ENCODE measurements around the gene DEK.

The DEK gene

DNA sequence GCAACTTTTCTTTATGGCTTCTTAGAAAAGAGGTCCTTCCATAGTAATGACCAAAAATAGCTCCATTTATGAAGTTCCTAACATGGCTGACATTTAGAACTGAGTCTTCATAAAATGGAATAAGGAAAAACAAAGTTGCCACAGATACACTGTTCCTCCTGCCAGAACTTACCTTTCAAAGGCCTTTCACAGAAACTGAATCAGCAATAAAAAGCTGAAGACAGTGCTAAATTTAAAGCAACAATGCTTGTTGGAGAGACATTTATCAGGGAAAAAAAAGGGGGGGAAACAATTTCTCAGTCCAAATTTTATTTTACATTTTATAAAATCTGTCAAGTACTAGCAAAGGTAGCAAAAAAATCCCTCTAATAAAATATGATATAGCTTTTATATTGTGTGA, 17.3 kb downstream of the DEK start:
- Histone ChIP-seq H3K9me3 (ENCODE audit: control insufficient read depth, insufficient read depth, low read length) (no peaks in the 10 kb centered on the region), H3K4me3 (ENCODE audit: low read depth, low read length) (no peak overlapping the region), H3K27me3 (ENCODE audit: control insufficient read depth, insufficient read depth, low read length) (no peaks in the 10 kb centered on the region), H3K4me1 (ENCODE audit: control insufficient read depth, insufficient read depth, low read length) (no peaks in the 10 kb centered on the region), H3K27ac (ENCODE audit: low read depth, low read length) (no peak overlapping the region), H3K9ac (ENCODE audit: low read depth, low read length) (no peak overlapping the region), H3K36me3 (ENCODE audit: control insufficient read depth, insufficient read depth, low read length) (peaks cover 96% of the 10 kb centered on the region)

DNA sequence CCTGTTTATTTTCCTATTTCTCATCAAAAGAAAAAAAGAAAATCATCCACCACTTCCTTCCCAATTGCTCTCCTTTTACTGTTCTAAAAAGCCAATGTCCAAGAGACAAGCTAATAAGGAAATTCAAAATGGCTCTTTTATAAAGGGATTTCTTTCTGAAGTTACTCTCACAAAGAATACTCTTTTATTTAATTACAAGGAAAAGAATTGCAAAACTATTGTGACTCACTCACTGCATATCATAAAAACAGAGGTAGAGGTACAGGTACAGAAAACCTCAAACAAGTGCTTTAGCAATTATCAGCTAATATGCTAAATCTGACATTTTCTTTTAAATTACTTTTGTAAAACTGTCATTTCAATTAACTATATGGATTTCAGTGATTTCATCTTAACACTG, 18.1 kb downstream of the DEK start:
- no peaks in the 10 kb centered on the region for H3K9me3 ChIP-seq (ENCODE audit: control insufficient read depth, insufficient read depth, low read length)
- H3K4me3 ChIP-seq (ENCODE audit: low read depth, low read length): no peak overlapping the region
- H3K4me1 ChIP-seq (ENCODE audit: control insufficient read depth, insufficient read depth, low read length): peaks cover 1% of the 10 kb centered on the region; the same call in 1 of the 2 replicates
- H3K27me3 ChIP-seq (ENCODE audit: control insufficient read depth, insufficient read depth, low read length): no peaks in the 10 kb centered on the region
- H3K27ac ChIP-seq (ENCODE audit: low read depth, low read length): no peak overlapping the region
- H3K9ac ChIP-seq (ENCODE audit: low read depth, low read length): no peak overlapping the region
- peaks cover 95% of the 10 kb centered on the region for H3K36me3 ChIP-seq (ENCODE audit: control insufficient read depth, insufficient read depth, low read length)

- Histone ChIP-seq H3K4me3 (ENCODE audit: low read depth, low read length) (no peak overlapping the region), H3K4me1 (ENCODE audit: control insufficient read depth, insufficient read depth, low read length) (peaks cover 7% of the 10 kb centered on the region; the same call in 1 of the 2 replicates), H3K27me3 (ENCODE audit: control insufficient read depth, insufficient read depth, low read length) (no peaks in the 10 kb centered on the region), H3K9me3 (ENCODE audit: control insufficient read depth, insufficient read depth, low read length) (no peaks in the 10 kb centered on the region), H3K27ac (ENCODE audit: low read depth, low read length) (no peak overlapping the region), H3K36me3 (ENCODE audit: control insufficient read depth, insufficient read depth, low read length) (peaks cover 95% of the 10 kb centered on the region), H3K9ac (ENCODE audit: low read depth, low read length) (no peak overlapping the region)
Observed at GRCh38 chr6:18245642-18246041, 18.7 kb downstream of the DEK start.

- Histone ChIP-seq H3K9ac (ENCODE audit: low read depth, low read length) (no peak overlapping the region), H3K9me3 (ENCODE audit: control insufficient read depth, insufficient read depth, low read length) (no peaks in the 10 kb centered on the region), H3K36me3 (ENCODE audit: control insufficient read depth, insufficient read depth, low read length) (peaks cover 99% of the 10 kb centered on the region), H3K4me3 (ENCODE audit: low read depth, low read length) (no peak overlapping the region), H3K4me1 (ENCODE audit: control insufficient read depth, insufficient read depth, low read length) (peaks cover 12% of the 10 kb centered on the region), H3K27me3 (ENCODE audit: control insufficient read depth, insufficient read depth, low read length) (no peaks in the 10 kb centered on the region), H3K27ac (ENCODE audit: low read depth, low read length) (no peak overlapping the region)
Observed at GRCh38 chr6:18245079-18245478, 19.3 kb downstream of the DEK start.

GRCh38 chr6:18244251-18244650, 20.1 kb downstream of the DEK start:
- peaks cover 99% of the 10 kb centered on the region for H3K36me3 ChIP-seq (ENCODE audit: control insufficient read depth, insufficient read depth, low read length)
- no peak overlapping the region for H3K4me3 ChIP-seq (ENCODE audit: low read depth, low read length)
- no peak overlapping the region for H3K9ac ChIP-seq (ENCODE audit: low read depth, low read length)

GRCh38 chr6:18243302-18243893, 20.9 kb downstream of the DEK start:
- Histone ChIP-seq H3K36me3 (ENCODE audit: control insufficient read depth, insufficient read depth, low read length) (peaks cover 98% of the 10 kb centered on the region), H3K27ac (ENCODE audit: low read depth, low read length) (no peak overlapping the region), H3K4me1 (ENCODE audit: control insufficient read depth, insufficient read depth, low read length) (peaks cover 12% of the 10 kb centered on the region), H3K9ac (ENCODE audit: low read depth, low read length) (no peak overlapping the region), H3K27me3 (ENCODE audit: control insufficient read depth, insufficient read depth, low read length) (no peaks in the 10 kb centered on the region), H3K9me3 (ENCODE audit: control insufficient read depth, insufficient read depth, low read length) (no peaks in the 10 kb centered on the region), H3K4me3 (ENCODE audit: low read depth, low read length) (no peak overlapping the region)

More at GRCh38 chr6:18244251-18244650, 20.1 kb downstream of the DEK start:
- peaks cover 12% of the 10 kb centered on the region for H3K4me1 ChIP-seq (ENCODE audit: control insufficient read depth, insufficient read depth, low read length)
- no peak overlapping the region for H3K27ac ChIP-seq (ENCODE audit: low read depth, low read length)
- H3K9me3 ChIP-seq (ENCODE audit: control insufficient read depth, insufficient read depth, low read length): no peaks in the 10 kb centered on the region
- no peaks in the 10 kb centered on the region for H3K27me3 ChIP-seq (ENCODE audit: control insufficient read depth, insufficient read depth, low read length)

DNA sequence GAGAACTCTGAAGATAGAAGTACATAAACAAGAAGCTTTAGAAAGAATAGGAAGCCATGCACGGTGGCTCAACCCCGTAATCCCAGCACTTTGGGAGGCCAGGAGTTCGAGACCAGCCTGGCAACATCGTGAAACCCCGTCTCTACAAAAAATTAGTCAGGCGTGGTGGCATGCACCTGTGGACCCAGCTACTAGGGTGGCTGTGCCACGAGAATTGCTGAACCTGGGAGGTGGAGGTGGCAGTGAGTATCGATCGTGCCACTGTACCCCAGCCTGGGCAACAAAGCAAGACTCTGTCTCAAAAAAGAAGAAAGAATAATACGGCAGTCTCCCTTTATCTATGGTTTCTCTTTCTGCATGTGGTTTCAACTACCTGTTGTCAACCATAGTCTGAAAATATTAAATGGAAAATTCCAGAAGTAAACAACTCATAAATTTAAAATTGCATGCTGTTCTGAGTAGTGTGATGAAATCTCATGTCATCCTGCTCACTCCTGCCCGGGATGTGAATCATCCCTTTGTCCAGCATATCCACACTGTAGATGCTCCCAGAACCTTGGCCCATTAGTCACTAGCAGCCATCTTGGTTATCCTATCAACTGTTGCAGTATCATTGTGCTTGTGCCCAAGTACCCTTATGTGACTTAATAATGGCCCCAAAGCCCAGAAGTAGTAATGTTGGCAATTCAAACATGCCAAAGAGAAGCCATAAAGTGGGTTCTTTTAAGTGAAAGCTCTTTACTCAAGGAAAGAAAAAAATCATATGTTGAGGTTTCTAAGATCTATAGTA, 22.1 kb downstream of the DEK start:
- no peaks in the 10 kb centered on the region for H3K27me3 ChIP-seq (ENCODE audit: control insufficient read depth, insufficient read depth, low read length)
- peaks cover 12% of the 10 kb centered on the region for H3K4me1 ChIP-seq (ENCODE audit: control insufficient read depth, insufficient read depth, low read length)
- H3K4me3 ChIP-seq (ENCODE audit: low read depth, low read length): no peak overlapping the region
- H3K9ac ChIP-seq (ENCODE audit: low read depth, low read length): no peak overlapping the region
- peaks cover 98% of the 10 kb centered on the region for H3K36me3 ChIP-seq (ENCODE audit: control insufficient read depth, insufficient read depth, low read length)
- H3K27ac ChIP-seq (ENCODE audit: low read depth, low read length): no peak overlapping the region
- H3K9me3 ChIP-seq (ENCODE audit: control insufficient read depth, insufficient read depth, low read length): no peaks in the 10 kb centered on the region

- H3K36me3 ChIP-seq (ENCODE audit: control insufficient read depth, insufficient read depth, low read length): peaks cover 98% of the 10 kb centered on the region
Observed at GRCh38 chr6:18241208-18242038, 22.9 kb downstream of the DEK start.

DNA sequence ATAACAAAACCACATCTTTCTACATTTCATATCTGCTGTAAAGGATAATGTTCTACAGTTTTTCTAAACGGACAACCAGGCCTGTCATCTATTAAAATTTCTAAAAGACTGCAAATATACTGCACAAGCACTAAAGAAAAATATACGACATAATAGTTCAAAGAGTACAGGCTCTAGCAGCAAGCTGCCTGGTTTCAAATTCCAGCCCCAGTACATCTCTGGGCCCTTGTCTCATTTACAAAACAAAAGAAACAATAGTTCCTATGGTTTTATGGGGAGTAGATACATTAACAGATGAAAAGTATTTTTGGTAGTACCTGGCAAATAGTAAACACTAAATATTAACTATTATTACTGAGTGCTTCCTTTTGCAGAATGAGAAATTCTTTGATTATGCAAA, 24.1 kb downstream of the DEK start:
- no peak overlapping the region for H3K27ac ChIP-seq (ENCODE audit: low read depth, low read length)

More at GRCh38 chr6:18241208-18242038, 22.9 kb downstream of the DEK start:
- no peaks in the 10 kb centered on the region for H3K9me3 ChIP-seq (ENCODE audit: control insufficient read depth, insufficient read depth, low read length)
- H3K9ac ChIP-seq (ENCODE audit: low read depth, low read length): no peak overlapping the region
- no peak overlapping the region for H3K27ac ChIP-seq (ENCODE audit: low read depth, low read length)
- H3K27me3 ChIP-seq (ENCODE audit: control insufficient read depth, insufficient read depth, low read length): no peaks in the 10 kb centered on the region
- H3K4me3 ChIP-seq (ENCODE audit: low read depth, low read length): no peak overlapping the region
- peaks cover 12% of the 10 kb centered on the region for H3K4me1 ChIP-seq (ENCODE audit: control insufficient read depth, insufficient read depth, low read length)

GRCh38 chr6:18237167-18237566, 27.2 kb downstream of the DEK start:
- Histone ChIP-seq H3K4me3 (ENCODE audit: low read depth, low read length) (no peak overlapping the region), H3K27ac (ENCODE audit: low read depth, low read length) (no peak overlapping the region)

More for the DNA sequence above, 24.1 kb downstream of the DEK start:
- Histone ChIP-seq H3K4me1 (ENCODE audit: control insufficient read depth, insufficient read depth, low read length) (peaks cover 12% of the 10 kb centered on the region), H3K9me3 (ENCODE audit: control insufficient read depth, insufficient read depth, low read length) (no peaks in the 10 kb centered on the region), H3K9ac (ENCODE audit: low read depth, low read length) (no peak overlapping the region), H3K4me3 (ENCODE audit: low read depth, low read length) (no peak overlapping the region), H3K36me3 (ENCODE audit: control insufficient read depth, insufficient read depth, low read length) (peaks cover 98% of the 10 kb centered on the region), H3K27me3 (ENCODE audit: control insufficient read depth, insufficient read depth, low read length) (no peaks in the 10 kb centered on the region)

More at GRCh38 chr6:18237167-18237566, 27.2 kb downstream of the DEK start:
- H3K36me3 ChIP-seq (ENCODE audit: control insufficient read depth, insufficient read depth, low read length): peaks cover 78% of the 10 kb centered on the region
- H3K9ac ChIP-seq (ENCODE audit: low read depth, low read length): no peak overlapping the region
- H3K27me3 ChIP-seq (ENCODE audit: control insufficient read depth, insufficient read depth, low read length): no peaks in the 10 kb centered on the region
- H3K4me1 ChIP-seq (ENCODE audit: control insufficient read depth, insufficient read depth, low read length): peaks cover 12% of the 10 kb centered on the region
- peaks cover under 1% of the 10 kb centered on the region; the same call in 1 of the 2 replicates for H3K9me3 ChIP-seq (ENCODE audit: control insufficient read depth, insufficient read depth, low read length)
